HG02571 (cell line): ENCODE results near the gene PACS1.

Experiments
- ATAC-seq: cut with Tn5 transposase; IDR thresholded peaks from one replicate; pipeline ENCODE4 v1.9.1; 2021; ENCODE audit warnings: mild to moderate bottlenecking, moderate library complexity; ENCODE audit not compliant: unreplicated experiment

Gene PACS1

GRCh38 chr11:66048547-66049323 lies 21.3 kb upstream of the PACS1 start, which contains the start of gene GAL3ST3:
Gene GAL3ST3 (minus strand): TSS chr11:66049161. CDS start chr11:66045415, 3,746 bp downstream.
- no peak for ATAC-seq

DNA sequence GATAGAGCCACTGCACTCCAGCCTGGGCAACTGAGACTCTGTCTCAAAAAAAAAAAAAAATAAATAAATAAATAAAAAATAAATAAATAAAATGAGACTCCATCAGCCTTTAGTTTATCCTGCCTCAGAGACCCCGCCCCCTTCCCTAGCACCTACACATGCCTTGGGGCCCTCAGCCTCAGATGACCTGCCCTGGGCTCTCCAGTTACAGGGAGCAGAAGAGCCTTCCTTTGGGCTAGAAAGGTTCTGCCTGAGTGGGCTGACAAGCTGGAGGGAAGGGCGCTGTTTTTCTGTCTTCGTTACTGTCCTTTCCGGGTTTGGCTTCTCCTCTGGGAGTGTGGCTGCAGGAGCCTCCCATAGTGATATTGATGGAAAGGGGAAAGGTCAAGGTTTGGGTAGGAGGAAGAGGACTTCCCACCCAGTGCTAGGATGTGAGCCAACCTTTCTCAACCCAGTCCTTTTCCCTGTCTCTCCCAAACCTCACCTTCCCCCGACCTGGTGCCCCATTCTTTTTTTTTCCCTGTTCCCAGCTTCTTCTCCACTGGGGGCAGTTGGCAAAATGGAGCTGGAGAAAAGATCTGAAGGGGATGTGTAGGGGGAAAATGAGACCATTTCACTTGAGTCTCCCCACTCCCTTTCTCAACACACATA lies 19.4 kb upstream of the PACS1 start:
- no peak for ATAC-seq

GRCh38 chr11:66051371-66051765 lies 18.7 kb upstream of the PACS1 start:
- no peak for ATAC-seq

DNA sequence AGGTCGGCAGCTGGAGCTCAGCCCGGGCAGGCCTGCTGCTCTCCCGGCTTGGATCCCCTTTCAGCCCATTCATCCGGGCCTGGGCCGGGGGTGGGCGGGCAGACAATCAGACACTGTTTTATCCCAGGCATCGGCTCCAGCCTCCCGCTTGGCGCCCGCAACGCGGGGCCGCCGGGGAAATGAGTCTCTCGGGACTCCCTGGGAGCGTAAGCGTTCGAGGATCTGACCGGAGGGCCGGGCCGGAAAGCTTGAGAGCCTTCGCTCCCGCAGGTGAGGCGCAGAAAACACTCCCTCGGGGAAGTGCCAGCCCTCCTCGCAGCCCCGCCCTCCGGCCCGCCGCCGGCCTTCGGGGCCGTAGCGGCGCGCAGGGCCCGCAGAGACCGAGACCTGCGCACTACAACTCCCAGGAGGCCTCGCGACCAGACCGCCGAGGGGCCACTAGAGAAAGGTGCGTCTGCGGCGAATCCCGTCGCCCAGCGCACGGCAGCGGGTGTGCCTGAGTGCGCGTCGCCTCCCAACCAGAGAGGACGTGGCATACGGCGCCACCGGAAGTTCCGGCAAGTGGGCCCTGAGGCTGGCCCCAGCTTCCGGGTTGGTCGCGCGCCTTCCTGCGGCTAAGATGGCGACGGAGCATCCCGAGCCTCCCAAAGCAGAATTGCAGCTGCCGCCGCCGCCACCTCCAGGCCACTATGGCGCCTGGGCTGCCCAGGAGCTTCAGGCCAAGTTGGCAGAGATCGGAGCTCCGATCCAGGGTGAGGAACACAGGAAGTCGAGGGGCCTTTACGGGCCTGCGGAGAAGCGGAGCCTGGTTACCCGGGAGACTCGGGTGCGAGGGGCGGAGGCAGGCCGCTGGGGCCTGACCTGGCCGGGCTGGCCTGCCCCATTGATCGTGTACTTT lies 18.1 kb upstream of the PACS1 start, which contains the start of gene SF3B2:
SF3B2 (plus strand) TSS at position 599 of the 898 bp plus-strand sequence; CDS start at position 620, 21 bp downstream.
- peak; percentile 91 for ATAC-seq

GRCh38 chr11:66052664-66052982 lies 17.4 kb upstream of the PACS1 start:
- ATAC-seq = no peak

DNA sequence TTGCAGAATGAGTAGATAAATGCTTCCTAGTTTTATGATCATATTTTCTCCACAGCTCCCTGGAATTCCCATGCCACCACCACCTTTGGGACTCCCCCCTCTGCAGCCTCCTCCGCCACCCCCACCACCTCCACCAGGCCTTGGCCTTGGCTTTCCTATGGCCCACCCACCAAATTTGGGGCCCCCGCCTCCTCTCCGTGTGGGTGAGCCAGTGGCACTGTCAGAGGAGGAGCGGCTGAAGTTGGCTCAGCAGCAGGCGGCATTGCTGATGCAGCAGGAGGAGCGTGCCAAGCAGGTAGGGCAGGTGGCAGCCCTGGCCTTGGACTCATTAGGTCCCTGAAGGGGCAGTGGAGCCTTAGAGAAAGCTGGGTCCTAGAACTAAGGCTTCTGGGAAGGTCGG lies 15.1 kb upstream of the PACS1 start:
- ATAC-seq = no peak

GRCh38 chr11:66056501-66056900 lies 13.6 kb upstream of the PACS1 start:
- ATAC-seq = no peak

GRCh38 chr11:66059966-66060680 lies 9.9 kb upstream of the PACS1 start:
- ATAC-seq = no peak

DNA sequence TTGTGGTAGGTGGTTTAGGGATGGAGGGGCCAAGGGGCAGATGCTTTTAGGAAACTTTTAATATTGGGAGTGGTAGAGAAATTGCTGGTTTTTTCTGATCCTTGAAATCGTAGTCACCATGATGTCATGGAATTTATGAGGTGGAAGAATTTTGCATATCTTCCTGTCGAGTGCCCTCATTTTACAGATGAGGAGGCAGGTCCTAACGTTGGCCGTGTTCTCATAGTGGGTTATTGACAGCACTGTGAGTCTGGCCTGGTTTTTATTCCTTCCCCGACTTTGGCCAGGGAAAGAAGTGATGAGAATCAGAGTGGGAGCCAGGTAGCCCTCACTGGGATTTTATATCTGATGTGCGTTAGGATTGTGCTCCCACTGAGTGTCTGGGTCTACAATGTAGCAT lies 8.8 kb upstream of the PACS1 start:
- ATAC-seq = no peak

GRCh38 chr11:66062408-66062807 lies 7.7 kb upstream of the PACS1 start:
- no peak for ATAC-seq

DNA sequence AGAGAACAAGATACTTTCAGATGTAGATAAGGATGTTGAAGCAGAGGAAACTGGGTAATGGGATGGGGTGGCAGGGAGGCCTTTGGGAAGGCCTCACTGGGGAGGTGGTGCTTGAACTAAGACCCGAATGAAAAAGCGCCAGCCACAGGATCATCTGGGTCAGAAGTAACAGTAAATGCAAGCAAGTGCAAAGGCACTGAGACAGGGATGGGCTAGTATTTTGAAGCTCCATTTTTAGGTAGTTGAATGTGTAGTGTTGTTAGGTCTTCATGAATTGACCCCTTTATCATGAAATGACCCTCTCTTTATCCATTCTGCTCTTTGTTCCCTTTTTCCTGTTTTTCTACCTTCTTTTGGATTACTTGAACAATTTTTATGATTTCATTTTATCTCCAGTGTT lies 6.2 kb upstream of the PACS1 start:
- ATAC-seq = no peak

- ATAC-seq = no peak
These were observed 5.5 kb upstream of the PACS1 start for GRCh38 chr11:66064571-66064970.

- ATAC-seq = no peak
These were observed 3.3 kb upstream of the PACS1 start for GRCh38 chr11:66066751-66067150.

DNA sequence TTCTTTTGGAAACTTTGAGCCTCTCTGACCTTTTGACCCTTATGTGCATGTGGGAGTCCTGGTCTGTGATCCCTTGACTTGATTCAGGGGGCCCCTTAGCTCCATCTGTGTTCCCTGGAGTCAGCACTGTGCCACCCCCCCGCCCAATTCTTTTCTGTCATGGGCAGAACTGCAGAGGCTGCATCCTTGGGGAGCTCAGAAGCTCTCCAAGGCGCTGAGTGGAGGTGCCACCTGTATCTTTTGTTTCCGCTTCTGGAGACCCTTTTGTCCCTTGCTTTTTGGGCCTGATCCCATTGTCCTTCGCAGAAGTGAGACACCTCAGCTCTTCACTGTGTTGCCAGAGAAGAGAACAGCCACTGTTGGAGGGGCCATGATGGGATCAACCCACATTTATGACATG lies 2.4 kb upstream of the PACS1 start:
- no peak for ATAC-seq

- no peak for ATAC-seq
These were observed 1.8 kb upstream of the PACS1 start for GRCh38 chr11:66068154-66068821.

DNA sequence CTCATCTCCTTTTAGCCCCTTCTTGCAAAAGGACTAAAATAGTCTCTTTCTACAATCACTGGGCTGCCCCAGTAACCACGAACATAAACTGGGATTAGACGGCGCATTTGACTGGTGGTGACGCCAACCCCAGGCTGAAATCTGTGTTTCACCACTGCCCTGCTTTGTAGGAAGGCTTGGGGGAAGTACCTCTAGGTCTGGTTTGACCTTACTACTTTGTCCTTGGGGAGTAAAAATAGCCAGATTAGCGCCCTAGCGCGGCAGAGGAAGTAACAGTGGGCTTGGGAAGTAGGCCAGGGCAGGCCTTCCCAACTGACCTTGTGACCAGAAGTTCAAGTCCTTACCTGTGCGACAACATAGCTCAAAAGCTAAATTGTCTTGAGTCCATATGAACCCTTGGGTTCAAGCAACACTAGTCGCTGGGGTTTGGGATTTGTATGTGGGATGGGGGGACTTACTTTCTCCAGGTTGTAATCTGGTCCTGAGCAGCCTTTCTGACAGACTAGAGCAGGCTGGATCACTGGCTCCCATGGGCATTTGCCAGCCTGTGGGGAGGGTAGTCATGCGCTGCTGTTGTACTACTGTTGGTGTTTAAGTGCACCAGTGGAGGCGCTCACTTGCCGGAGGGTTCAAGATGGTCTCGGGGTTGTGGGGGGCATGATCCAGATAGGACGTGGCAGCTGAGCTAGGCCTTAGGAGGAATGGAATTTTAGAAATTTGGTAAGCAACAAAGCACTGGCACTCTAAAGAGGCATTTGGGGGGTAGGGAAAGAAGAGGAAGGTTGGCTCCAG lies 953 bp upstream of the PACS1 start:
- peak; percentile 18 for ATAC-seq

DNA sequence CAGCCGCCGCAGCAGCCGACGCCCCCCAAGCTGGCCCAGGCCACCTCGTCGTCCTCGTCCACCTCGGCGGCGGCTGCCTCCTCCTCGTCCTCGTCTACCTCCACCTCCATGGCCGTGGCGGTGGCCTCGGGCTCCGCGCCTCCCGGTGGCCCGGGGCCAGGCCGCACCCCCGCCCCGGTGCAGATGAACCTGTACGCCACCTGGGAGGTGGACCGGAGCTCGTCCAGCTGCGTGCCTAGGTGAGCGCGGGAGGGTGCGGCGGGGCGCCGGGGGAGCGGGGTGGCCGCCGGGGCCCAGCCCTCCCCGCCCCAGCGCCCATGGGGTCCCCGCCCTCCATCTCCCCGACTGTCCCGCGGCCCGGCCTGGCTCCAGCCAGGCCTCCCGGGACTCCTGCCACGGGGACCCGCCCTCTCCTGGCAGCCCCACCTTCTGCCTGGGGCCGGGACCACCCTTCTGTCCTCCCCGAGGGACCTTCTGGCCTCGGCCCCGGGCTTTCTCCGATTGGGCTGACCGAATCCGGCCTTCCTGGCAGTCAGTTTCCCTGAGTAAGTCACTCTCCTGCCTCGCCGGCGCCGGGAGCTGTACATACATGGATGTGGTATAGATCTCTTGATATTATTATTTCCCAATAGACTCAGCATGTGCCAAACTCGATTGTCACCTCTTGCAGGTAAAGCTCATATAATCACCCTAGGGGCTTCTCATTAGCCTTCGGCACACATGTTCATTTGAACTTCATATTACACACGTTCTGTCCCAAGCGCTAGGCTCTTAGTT lies 720 bp downstream of the PACS1 start:
- peak; percentile 21 for ATAC-seq

GRCh38 chr11:66071381-66071801 lies 1.3 kb downstream of the PACS1 start:
- no peak for ATAC-seq

- ATAC-seq = no peak
These were observed 2.0 kb downstream of the PACS1 start for GRCh38 chr11:66072081-66072480.
